Large intestine (tissue), 3 donors: ENCODE measurements around the gene TLE1. TPM values are rescaled to one million over a fixed set of nuclear protein-coding genes. Genes with fewer than 3 reads are reported as not detected.

Experiments used
- DNase-seq, 2 donors: peaks; one replicate each; pipeline versions ENCODE4 v3.0.0 to v3.0.0-alpha.2; 2013
- H3K27ac ChIP-seq: one replicate; pipeline ENCODE4 v1.5.1; 2013; ENCODE audit warnings: low read length
- H3K27me3 ChIP-seq: 2 replicates; pipeline ENCODE4 v1.6.1; 2013; ENCODE audit warnings: low read length; ENCODE audit not compliant: control insufficient read depth, insufficient read depth
- H3K36me3 ChIP-seq: 2 replicates; pipeline ENCODE4 v1.6.1; 2013; ENCODE audit warnings: low read length; ENCODE audit not compliant: control insufficient read depth, insufficient read depth
- H3K4me1 ChIP-seq: one replicate; pipeline ENCODE4 v1.6.1; 2013; ENCODE audit warnings: low read length; ENCODE audit not compliant: control insufficient read depth, insufficient read depth
- H3K4me3 ChIP-seq: one replicate; pipeline ENCODE4 v1.5.1; 2013; ENCODE audit warnings: low read length
- H3K9me3 ChIP-seq: one replicate; pipeline ENCODE4 v1.6.1; 2013; ENCODE audit warnings: mild to moderate bottlenecking, low read depth, low read length, moderate library complexity; ENCODE audit not compliant: control insufficient read depth
- WGBS: methylation state at CpG from one replicate; pipeline ENCODE4 v1.1.5; 2013; ENCODE audit warnings: low lambda C conversion rate; ENCODE audit not compliant: insufficient coverage; 5-methylcytosine and 5-hydroxymethylcytosine counted together
- polyA plus RNA-seq: library from polyadenylated mRNA; unstranded; fragments of 120-200 nt; gene quantifications from one replicate; pipeline ENCODE4 v1.2.1, GENCODE V29; 2013

Gene TLE1
- polyA plus RNA-seq, 1 donor, result 26.7 TPM

GRCh38 chr9:81676395-81676794 is 13.0 kb downstream of the TLE1 start:
- Histone ChIP-seq H3K27ac (no peak overlapping the region), H3K27me3 (no peaks in the 10 kb centered on the region), H3K4me1 (peaks cover 4% of the 10 kb centered on the region), H3K36me3 (peaks cover 34% of the 10 kb centered on the region), H3K4me3 (no peak overlapping the region), H3K9me3 (no peaks in the 10 kb centered on the region)
- DNase-seq, result no peak
- WGBS, result no CpG with 5 or more reads among the region's 2 CpGs

- 100% methylated on average over 1 of the region's 5 CpGs for WGBS
- Histone ChIP-seq H3K27me3 (no peaks in the 10 kb centered on the region), H3K36me3 (peaks cover 22% of the 10 kb centered on the region), H3K4me3 (no peak overlapping the region), H3K4me1 (peaks cover 8% of the 10 kb centered on the region), H3K27ac (no peak overlapping the region), H3K9me3 (no peaks in the 10 kb centered on the region)
- no peak for DNase-seq
Observed at GRCh38 chr9:81673310-81673709, 16.0 kb downstream of the TLE1 start.

GRCh38 chr9:81671880-81672280 is 17.5 kb downstream of the TLE1 start:
- WGBS, result no CpG with 5 or more reads among the region's 3 CpGs
- no peaks in the 10 kb centered on the region for H3K9me3 ChIP-seq
- no peaks in the 10 kb centered on the region for H3K27me3 ChIP-seq
- H3K36me3 ChIP-seq, result peaks cover 22% of the 10 kb centered on the region
- H3K4me3 ChIP-seq, result no peak overlapping the region
- DNase-seq, result peak; percentile 53 to 56
- no peak overlapping the region for H3K27ac ChIP-seq
- peaks cover 8% of the 10 kb centered on the region for H3K4me1 ChIP-seq

DNA sequence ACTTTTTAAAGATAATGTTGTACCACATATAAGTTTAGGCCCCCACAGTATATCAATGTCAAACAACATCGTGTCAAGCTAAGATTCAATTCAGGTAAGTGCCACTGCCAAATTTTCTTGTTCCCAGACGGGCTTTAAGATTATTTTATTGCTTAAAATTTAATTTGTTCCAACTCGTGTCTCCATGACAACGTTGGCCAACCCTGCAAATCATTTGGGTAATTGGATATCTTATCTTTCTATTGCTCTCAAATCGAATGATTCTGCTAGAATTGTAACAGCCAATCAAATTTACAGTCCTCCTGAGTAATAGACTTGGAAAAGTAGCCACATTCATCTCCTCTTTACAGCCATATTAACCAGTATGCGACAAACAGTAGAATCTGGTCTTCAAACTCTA is 19.5 kb downstream of the TLE1 start:
- 50% methylated on average over 2 of the region's 6 CpGs for WGBS

GRCh38 chr9:81669041-81669651 is 20.2 kb downstream of the TLE1 start:
- Histone ChIP-seq H3K27me3 (no peaks in the 10 kb centered on the region), H3K27ac (no peak overlapping the region), H3K9me3 (no peaks in the 10 kb centered on the region), H3K4me3 (no peak overlapping the region), H3K4me1 (peaks cover 8% of the 10 kb centered on the region), H3K36me3 (peaks cover 12% of the 10 kb centered on the region)
- WGBS, result 39% methylated on average over 2 of the region's 5 CpGs
- DNase-seq, result peak in 1 of 2 donors; percentile 34

More for the DNA sequence above, 19.5 kb downstream of the TLE1 start:
- Histone ChIP-seq H3K4me1 (peaks cover 8% of the 10 kb centered on the region), H3K4me3 (no peak overlapping the region), H3K9me3 (no peaks in the 10 kb centered on the region), H3K27me3 (no peaks in the 10 kb centered on the region), H3K27ac (no peak overlapping the region), H3K36me3 (peaks cover 14% of the 10 kb centered on the region)
- DNase-seq, result no peak

GRCh38 chr9:81666123-81666522 is 23.2 kb downstream of the TLE1 start:
- WGBS, result no CpG with 5 or more reads among the region's 4 CpGs
- peaks cover 8% of the 10 kb centered on the region for H3K4me1 ChIP-seq
- no peak for DNase-seq
- peaks cover 6% of the 10 kb centered on the region for H3K36me3 ChIP-seq
- no peak overlapping the region for H3K27ac ChIP-seq
- H3K9me3 ChIP-seq, result no peaks in the 10 kb centered on the region
- H3K27me3 ChIP-seq, result no peaks in the 10 kb centered on the region
- H3K4me3 ChIP-seq, result no peak overlapping the region

- Histone ChIP-seq H3K27me3 (no peaks in the 10 kb centered on the region), H3K36me3 (peaks cover 6% of the 10 kb centered on the region), H3K27ac (no peak overlapping the region), H3K4me3 (no peak overlapping the region), H3K4me1 (peaks cover 8% of the 10 kb centered on the region), H3K9me3 (no peaks in the 10 kb centered on the region)
- DNase-seq, result peak in 1 of 2 donors; percentile 23
- no CpG with 5 or more reads among the region's 6 CpGs for WGBS
Observed at GRCh38 chr9:81665322-81665871, 23.9 kb downstream of the TLE1 start.

- Histone ChIP-seq H3K27me3 (no peaks in the 10 kb centered on the region), H3K36me3 (peaks cover 6% of the 10 kb centered on the region), H3K4me3 (no peak overlapping the region), H3K4me1 (peaks cover 8% of the 10 kb centered on the region), H3K9me3 (no peaks in the 10 kb centered on the region), H3K27ac (no peak overlapping the region)
- DNase-seq, result no peak
- no CpG with 5 or more reads among the region's 6 CpGs for WGBS
Observed at GRCh38 chr9:81664638-81665222, 24.6 kb downstream of the TLE1 start.

DNA sequence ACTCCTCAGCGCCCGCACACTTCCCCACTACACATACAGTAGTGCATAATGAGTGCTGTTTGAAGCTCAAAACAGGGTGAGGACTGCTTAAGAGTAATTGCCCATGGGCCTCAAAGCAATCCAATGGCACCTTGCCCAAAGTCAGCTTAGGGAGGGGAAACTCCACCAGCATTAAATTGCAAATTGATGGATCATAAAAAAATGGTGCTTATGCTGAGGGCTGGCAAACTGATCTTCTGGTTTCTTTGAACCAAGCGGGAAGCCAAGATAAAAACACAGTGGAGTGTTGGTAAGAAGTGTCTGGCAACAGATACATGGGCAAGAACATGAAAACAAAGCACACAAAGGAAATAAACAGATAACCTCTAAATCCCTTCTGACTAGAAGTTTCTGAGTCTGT is 28.0 kb downstream of the TLE1 start:
- Histone ChIP-seq H3K9me3 (no peaks in the 10 kb centered on the region), H3K27me3 (no peaks in the 10 kb centered on the region), H3K36me3 (no peaks in the 10 kb centered on the region), H3K4me3 (no peak overlapping the region), H3K4me1 (no peaks in the 10 kb centered on the region), H3K27ac (no peak overlapping the region)
- DNase-seq, result no peak
- no CpG with 5 or more reads among the region's 3 CpGs for WGBS

GRCh38 chr9:81656871-81657337 is 32.4 kb downstream of the TLE1 start:
- no peaks in the 10 kb centered on the region for H3K9me3 ChIP-seq
- no peak overlapping the region for H3K27ac ChIP-seq
- WGBS, result 86% methylated on average over 1 of the region's 1 CpG
- H3K27me3 ChIP-seq, result no peaks in the 10 kb centered on the region
- no peak overlapping the region for H3K4me3 ChIP-seq
- H3K36me3 ChIP-seq, result peaks cover 11% of the 10 kb centered on the region
- DNase-seq, result no peak
- peaks cover 2% of the 10 kb centered on the region for H3K4me1 ChIP-seq
